ENCODE data around the gene ANGPT4. TPM values are rescaled to one million over a fixed set of nuclear protein-coding genes. Genes with fewer than 3 reads are reported as not detected.

Gene ANGPT4
- total and polyA plus RNA-seq, 8 donors = 0.05 to 1.8 (median 0.18) TPM; not detected in 4

- intact Hi-C loops (cut with DNase I; ENCODE audit: low total_unique reads) = no loop called here
- no peak overlapping the region for H3K4me3 ChIP-seq
- 57 to 64% (median 61%) methylated on average over 12 of the region's 12 CpGs for WGBS, 5 donors
- TF ChIP-seq POLR2A (IDR thresholded peaks at IDR 0.05) = no peak
- no peak for TF ChIP-seq CTCF (IDR thresholded peaks at IDR 0.05)
- no peak for TF ChIP-seq POLR2AphosphoS5 (IDR thresholded peaks at IDR 0.05)
- no peak for TF ChIP-seq EP300 (IDR thresholded peaks at IDR 0.05)
- no peaks in the 10 kb centered on the region for H3K4me1 ChIP-seq
- peaks cover 0 to 41% (median 3%) of the 10 kb centered on the region in 3 donors for H3K27me3 ChIP-seq
- H3K27ac ChIP-seq = no peak overlapping the region
- H3K36me3 ChIP-seq = no peaks in the 10 kb centered on the region
- H3K9me3 ChIP-seq = no peaks in the 10 kb centered on the region
- peak in 1 of 2 donors; percentile 28 for DNase-seq
These were observed 5.0 kb downstream of the ANGPT4 start for GRCh38 chr20:910870-911770.

GRCh38 chr20:910132-910869 is 5.8 kb downstream of the ANGPT4 start:
- DNase-seq = no peak
- intact Hi-C loops (cut with DNase I; ENCODE audit: low total_unique reads) = no loop called here
- Histone ChIP-seq H3K27me3 (peaks cover 0 to 33% (median 0%) of the 10 kb centered on the region in 3 donors), H3K27ac (no peak overlapping the region), H3K9me3 (no peaks in the 10 kb centered on the region), H3K36me3 (no peaks in the 10 kb centered on the region), H3K4me3 (no peak overlapping the region), H3K4me1 (no peaks in the 10 kb centered on the region)
- 42 to 53% (median 47%) methylated on average over 6 to 9 of the region's 9 CpGs for WGBS, 5 donors
- TF ChIP-seq POLR2AphosphoS5 (IDR thresholded peaks at IDR 0.05) (no peak), CTCF (IDR thresholded peaks at IDR 0.05) (no peak), POLR2A (IDR thresholded peaks at IDR 0.05) (no peak), EP300 (IDR thresholded peaks at IDR 0.05) (no peak)

GRCh38 chr20:909641-910040 is 6.5 kb downstream of the ANGPT4 start:
- no peaks in the 10 kb centered on the region for H3K36me3 ChIP-seq
- no peaks in the 10 kb centered on the region for H3K9me3 ChIP-seq
- TF ChIP-seq EP300 (IDR thresholded peaks at IDR 0.05) (no peak), POLR2AphosphoS5 (IDR thresholded peaks at IDR 0.05) (no peak), CTCF (IDR thresholded peaks at IDR 0.05) (no peak), POLR2A (IDR thresholded peaks at IDR 0.05) (no peak)
- H3K4me3 ChIP-seq = no peak overlapping the region
- WGBS, 5 donors = 66 to 79% (median 74%) methylated on average over 3 of the region's 3 CpGs
- H3K27me3 ChIP-seq = peaks cover 0 to 30% (median 0%) of the 10 kb centered on the region in 3 donors
- no peaks in the 10 kb centered on the region for H3K4me1 ChIP-seq
- H3K27ac ChIP-seq = no peak overlapping the region
- no peak for DNase-seq
- intact Hi-C loops (cut with DNase I; ENCODE audit: low total_unique reads) = no loop called here

GRCh38 chr20:906703-907270 is 9.3 kb downstream of the ANGPT4 start:
- WGBS, 5 donors = 74 to 87% (median 83%) methylated on average over 3 to 4 of the region's 4 CpGs
- DNase-seq = no peak

More at GRCh38 chr20:906703-907270, 9.3 kb downstream of the ANGPT4 start:
- H3K27ac ChIP-seq = no peak overlapping the region
- H3K4me1 ChIP-seq = no peaks in the 10 kb centered on the region
- H3K9me3 ChIP-seq = no peaks in the 10 kb centered on the region
- H3K4me3 ChIP-seq = no peak overlapping the region
- intact Hi-C loops (cut with DNase I; ENCODE audit: low total_unique reads) = no loop called here
- peaks cover 0 to 8% (median 0%) of the 10 kb centered on the region in 3 donors for H3K27me3 ChIP-seq
- TF ChIP-seq EP300 (IDR thresholded peaks at IDR 0.05) = no peak
- TF ChIP-seq POLR2AphosphoS5 (IDR thresholded peaks at IDR 0.05) = no peak
- TF ChIP-seq POLR2A (IDR thresholded peaks at IDR 0.05) = no peak
- TF ChIP-seq CTCF (IDR thresholded peaks at IDR 0.05) = no peak
- no peaks in the 10 kb centered on the region for H3K36me3 ChIP-seq

Data from stomach (tissue), 9 donors.